T-helper 2 cell treated with Interferon-gamma antibody and Interleukin-4, amounts not matched to agents 100 ng/mL and 5 ng/mL, for 36 hours (primary cell): ENCODE data around the gene STXBP1. TPM values are rescaled to one million over a fixed set of nuclear protein-coding genes. Genes with fewer than 3 reads are reported as not detected.

Source experiments
- intact Hi-C: fragments of 100-400 bp; cut with micrococcal nuclease; formaldehyde crosslinking; loops from one replicate; pipeline ENCODE4 v1.15.1; 2023
- total RNA-seq: library from RNA; stranded (reverse); gene quantifications from 2 replicates; pipeline ENCODE4 v1.2.3, GENCODE V29; 2022

Gene STXBP1
- total RNA-seq, 1 donor from 2014 or later: 23.9 TPM

DNA sequence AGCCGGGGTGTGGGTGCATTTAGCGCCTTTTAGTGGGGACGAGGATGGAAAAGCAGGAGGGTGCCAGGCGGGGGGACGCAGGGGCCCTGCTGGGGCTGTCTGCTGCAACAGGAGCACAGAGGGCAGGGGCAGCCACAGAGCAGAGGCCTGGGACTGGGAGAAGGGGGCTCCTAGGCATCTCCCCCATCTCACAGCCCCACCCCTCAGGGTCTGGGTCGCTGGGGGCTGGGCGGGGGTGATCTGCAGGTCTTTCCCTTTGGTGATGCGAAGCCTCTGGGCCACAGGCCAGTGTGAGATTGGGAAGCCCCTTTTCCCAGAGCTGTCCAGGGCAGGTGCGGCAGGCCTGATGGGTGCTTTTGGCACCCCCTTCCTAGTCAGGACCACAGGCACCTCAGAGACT is 118.2 kb downstream of the STXBP1 start:
- intact Hi-C loops: loop anchor here (10.0 kb wide), 1 partner anchor 505 kb away; no protein-coding TSS in a partner anchor

DNA sequence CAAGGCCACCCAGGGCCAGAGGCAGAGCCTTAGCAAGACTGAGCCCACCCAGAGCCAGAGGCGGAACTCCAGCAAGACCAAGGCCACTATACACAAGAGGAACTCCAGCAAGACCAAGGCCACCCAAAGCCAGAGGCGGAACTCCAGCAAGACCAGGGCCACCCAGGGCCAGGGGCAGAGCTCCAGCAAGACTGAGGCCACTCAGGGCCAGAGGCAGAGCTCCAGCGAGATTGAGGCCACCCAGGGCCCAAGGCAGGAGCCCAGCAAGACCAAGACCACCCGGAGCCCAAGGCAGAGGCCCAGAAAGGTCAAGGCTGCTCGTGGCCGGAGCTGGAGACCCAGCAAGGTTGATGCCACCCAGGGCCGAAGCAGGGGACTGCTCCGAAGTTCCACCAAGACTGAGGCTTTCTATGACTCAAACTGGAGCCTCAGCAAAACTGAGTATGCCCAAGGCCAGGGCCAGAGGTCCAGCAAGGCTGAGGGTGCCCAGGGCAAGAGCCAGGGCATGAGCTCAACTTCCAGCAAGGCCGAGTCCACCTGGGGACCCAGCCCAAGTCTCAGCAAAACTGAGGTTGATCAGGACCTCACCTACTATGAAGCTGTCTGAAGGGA is 118.8 kb downstream of the STXBP1 start:
- intact Hi-C loops: loop anchor here (10.0 kb wide), 1 partner anchor 506 kb away; no protein-coding TSS in a partner anchor

DNA sequence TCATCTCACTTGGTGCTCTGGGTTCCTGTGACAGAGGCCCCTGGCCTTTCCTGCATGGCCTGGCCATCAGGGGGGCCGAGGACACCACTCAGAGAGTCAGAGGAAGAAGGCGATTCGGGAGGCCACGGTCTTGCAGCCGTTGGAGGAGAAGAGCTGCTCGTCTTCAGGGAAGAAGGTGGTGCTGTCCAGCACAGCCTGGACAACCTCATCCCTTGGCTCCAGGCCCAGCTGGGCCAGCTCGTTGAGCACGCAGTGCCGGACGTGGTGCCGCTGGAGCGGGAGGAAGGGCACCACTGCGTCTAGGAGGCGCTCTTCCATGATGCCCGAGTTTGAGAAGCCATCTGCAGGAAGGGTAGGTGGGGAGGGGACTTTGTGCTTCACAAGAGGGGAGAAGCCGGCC is 119.9 kb downstream of the STXBP1 start:
- intact Hi-C loops: loop anchor here (10.0 kb wide), 1 partner anchor 507 kb away; no protein-coding TSS in a partner anchor

DNA sequence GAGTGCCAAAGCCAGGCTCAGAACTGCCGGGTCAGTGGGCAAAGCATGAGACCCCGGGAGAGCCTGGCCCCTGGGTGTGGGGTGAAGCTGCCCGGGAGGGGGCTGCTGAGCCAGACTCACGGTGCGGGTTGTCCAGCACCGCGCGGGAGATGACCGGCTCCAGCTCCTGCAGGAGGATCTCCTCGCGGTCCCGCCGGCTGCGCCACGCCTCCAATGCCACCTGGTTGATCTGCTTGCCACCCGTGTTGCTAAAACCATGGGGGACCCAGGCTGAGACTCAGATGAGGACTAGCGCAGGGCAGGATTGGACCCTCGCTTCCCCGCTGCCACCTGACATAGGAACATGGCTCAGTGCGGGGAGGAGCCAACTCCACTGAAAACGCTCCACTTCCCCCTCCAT is 120.4 kb downstream of the STXBP1 start:
- intact Hi-C loops: loop anchor here (10.0 kb wide), 1 partner anchor 508 kb away; no protein-coding TSS in a partner anchor

DNA sequence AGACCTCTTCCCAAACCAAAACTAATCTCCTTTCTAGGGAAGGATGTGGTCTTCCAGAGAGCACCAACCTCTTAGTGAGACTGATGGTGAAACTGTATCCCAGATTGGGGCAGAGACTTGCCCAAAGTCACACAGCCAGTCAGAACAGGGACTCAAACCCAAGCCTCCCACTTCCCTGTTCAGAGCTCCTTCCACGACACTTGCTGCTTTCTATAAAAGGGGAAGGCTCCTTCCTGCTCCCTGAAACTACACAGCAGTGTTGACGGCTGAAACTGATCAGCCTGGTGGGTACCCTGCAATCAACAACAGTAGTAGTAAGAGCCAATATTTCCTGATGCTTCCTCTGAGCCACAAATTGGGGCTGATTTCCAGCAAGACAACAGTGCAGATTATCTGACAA is 121.5 kb downstream of the STXBP1 start:
- intact Hi-C loops: loop anchor here (1.0 to 10.0 kb wide), 4 partner anchors 143 to 509 kb away; no protein-coding TSS in a partner anchor

DNA sequence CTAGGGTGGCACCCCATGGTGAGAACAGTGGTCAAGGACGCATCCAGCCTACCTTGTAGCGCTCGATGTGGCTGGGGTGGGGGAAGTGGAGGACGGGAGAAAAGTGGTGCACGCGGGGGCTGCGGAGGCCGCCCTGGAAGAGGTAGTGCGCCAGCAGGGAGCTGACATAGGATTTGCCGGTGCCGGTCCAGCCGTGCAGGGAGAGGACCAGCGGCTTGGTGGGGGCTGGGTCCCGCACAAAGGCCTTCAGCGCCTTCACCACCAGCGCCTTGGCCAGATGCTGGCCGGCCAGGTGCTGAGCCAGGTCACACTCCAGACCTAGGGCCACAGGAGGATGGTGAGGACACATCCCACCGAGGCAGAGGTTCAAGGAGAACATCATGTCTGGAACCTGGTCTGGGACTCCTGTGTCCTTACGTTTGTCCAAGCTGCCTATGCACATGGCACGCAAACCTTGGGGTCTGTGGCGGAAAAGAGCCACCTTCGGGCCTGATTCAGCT is 122.2 kb downstream of the STXBP1 start:
- intact Hi-C loops: loop anchor here (1.0 to 10.0 kb wide), 4 partner anchors 144 to 509 kb away; no protein-coding TSS in a partner anchor

DNA sequence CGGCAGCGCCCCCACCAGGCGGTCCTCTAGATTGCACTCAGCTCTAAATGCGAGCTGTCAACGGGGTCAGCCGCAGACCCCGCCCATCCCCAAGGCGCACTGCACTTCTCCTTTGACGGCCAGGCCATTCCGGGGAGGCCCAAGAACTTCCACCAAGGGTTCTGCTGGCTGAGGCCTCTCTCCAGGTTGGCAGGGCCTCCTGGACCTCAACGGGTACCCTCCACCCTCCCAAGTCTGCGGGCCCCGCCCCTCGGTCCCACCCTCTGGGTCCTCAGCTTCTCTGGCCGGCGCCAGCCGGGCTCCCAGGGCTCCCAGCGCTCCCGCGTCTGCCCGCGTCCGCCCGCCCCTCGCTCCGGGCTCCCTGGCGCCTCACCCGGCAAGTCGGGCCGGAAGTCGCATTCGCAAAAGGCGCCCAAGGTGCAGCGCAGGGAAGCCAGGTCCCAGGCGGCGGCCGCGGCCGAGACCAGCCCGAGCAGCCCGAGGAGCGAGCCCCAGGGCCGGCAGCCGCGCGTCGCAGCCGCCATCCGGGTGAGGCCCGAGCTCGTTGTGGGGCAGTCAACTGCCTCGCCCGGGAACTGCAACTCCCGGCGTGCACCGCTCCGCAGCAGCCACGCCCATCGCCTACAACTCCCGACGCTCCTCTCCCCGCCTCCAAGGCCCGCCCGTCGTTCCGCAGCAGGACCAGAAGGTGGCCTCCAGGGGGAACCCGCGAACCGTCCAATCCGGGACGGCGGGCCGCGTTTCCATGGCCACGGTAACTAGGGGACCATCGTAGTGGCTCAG is 122.9 kb downstream of the STXBP1 start, which contains the start of gene TOR2A:
Gene TOR2A (minus strand): TSS at position 548 of the 783 bp plus-strand sequence. CDS start 24 bp downstream, at position 524.
- intact Hi-C loops: loop anchor here (1.0 to 10.0 kb wide), 9 partner anchors 20 to 510 kb away; partner anchors contain the start of genes PTRH1 and ZNF79

DNA sequence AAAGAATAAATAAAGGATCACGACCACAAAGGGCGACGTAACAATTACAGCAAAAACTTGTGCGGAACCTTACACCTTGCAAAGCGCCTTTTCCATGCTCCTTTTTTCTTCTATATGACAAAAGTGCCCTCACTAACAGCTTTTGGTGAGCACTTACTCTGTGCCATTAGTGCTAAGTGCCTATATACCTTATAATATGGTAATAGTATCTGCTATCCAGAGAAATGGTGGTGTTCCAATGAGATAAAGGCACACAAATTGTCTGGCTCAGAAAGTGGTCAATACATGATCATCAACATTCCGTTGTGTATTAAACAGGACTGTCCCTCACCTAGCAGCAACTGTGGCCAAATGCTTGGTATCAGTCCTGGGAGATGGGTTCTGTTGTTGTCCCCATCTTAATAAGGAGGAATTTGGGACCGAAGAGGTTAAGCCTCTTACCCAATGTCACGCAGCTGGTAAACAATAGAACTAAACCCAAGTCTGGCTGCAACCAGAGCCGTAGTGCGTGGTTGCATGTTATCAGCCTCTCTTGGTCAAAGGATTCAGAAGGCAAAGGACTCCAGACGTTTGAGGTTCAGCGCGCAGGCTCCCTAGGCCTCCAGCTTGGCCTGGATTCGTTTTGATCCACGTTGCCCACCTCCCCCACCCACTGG is 123.6 kb downstream of the STXBP1 start:
- intact Hi-C loops: loop anchor here (1.0 to 10.0 kb wide), 7 partner anchors 20 to 511 kb away; partner anchors contain the start of genes PTRH1 and ZNF79

DNA sequence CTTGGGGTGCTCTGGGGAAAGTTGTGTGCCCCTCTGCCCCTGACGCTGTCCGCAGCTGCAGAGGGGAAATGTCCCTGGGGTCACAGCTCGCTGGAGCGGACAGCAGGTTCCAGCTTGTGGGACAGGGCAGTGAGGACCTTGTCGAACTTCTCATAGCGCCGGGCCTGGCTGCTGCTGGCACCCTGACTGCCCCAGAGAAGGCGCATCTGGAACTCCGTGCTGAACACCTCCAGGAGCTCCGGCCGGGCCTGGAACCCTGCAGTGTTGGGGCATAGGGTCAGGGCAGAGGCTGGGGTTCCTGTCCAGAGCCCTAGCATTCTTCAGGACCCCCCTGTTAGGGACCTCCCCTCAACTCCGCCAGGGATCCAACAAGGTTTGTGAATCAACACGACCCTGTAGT is 126.6 kb downstream of the STXBP1 start:
- intact Hi-C loops: loop anchor here (10.0 kb wide), 1 partner anchor 514 kb away; no protein-coding TSS in a partner anchor

DNA sequence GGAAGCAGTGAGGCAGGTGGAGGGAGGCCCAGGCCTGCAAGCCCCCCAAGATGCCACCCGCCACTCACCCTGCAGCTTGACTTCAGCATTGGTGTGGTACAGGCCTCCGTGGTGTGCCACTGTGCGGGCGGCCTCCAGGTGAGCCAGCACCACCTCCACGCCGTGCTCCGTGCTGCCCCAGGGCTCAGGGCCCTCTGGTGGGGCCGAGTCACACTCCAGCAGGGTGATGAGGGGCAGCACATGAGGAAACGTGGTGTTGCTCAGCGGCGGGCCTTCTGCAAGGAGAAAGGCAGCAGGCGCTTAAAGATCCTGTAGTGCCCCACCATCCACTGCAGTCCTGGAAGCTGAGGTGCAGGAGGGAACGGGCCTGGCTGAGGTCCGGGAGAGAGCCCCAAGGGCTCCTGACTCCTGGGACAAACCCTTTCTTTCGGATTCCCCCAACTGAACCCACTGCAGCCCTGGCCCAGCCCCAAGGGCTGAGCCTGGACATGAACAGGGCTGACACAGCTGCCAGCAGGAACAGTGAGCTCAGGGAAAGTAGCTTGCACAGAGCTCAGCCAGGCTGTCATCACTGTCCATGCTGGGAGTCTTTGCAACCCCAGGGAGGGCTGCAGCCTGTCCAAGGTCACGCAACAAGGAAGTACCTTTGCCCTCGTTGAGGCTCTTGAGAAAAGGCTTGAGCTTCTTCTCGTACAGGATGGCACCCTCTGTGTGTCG is 127.7 kb downstream of the STXBP1 start:
- intact Hi-C loops: loop anchor here (10.0 kb wide), 1 partner anchor 515 kb away; no protein-coding TSS in a partner anchor

DNA sequence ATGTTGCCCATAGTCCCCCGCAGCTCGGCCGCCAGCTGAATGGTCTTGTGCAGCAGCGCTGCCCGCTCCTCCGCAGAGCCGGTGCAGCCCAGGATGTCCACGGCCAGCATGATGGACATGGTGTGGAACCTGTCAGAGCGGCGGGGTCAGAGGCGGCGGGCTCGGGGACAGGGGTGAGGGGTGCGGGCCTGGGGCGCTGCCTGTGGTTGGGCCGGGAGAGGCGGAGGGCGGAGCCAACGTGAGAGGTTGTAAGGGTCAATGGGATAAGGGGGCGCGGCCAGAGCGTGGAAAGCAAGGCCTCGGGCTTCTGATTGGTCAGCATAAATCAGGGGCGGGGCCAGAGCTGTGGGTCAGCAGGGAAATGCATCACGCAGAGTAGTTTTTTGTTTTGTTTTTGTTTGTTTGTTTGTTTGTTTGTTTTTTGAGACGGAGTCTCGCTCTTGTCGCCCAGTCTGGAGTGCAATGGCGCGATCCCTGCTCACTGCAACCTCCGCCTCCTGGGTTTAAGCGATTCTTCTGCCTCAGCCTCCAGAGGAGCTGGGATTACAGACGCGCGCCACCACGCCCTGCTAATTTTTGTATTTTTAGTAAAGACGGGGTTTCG is 129.9 kb downstream of the STXBP1 start:
- intact Hi-C loops: no loop called here

Other genes starting within 250 kb of the STXBP1 start
- gene SLC2A8, start 215.1 kb upstream of the STXBP1 start, total RNA-seq: 6.6 and 6.7 TPM in 2 replicates
- gene ZNF79, start 187.9 kb upstream of the STXBP1 start, total RNA-seq: 13.3 TPM in 2 replicates
- 1,031 and 1,036 TPM in 2 replicates for gene RPL12, start 160.9 kb upstream of the STXBP1 start, total RNA-seq
- gene LRSAM1, start 160.8 kb upstream of the STXBP1 start, total RNA-seq: 14.2 and 15.6 TPM in 2 replicates
- gene CFAP157, start 94.7 kb downstream of the STXBP1 start, total RNA-seq: not detected in 2 replicates
- 9.2 and 9.3 TPM in 2 replicates for gene PTRH1, start 103.4 kb downstream of the STXBP1 start, total RNA-seq
- gene TTC16, start 103.8 kb downstream of the STXBP1 start, total RNA-seq: 0.27 and 0.32 TPM in 2 replicates
- 23.4 and 24.7 TPM in 2 replicates for gene TOR2A, start 123.0 kb downstream of the STXBP1 start, total RNA-seq
- 57.6 and 58.4 TPM in 2 replicates for gene SH2D3C, start 166.4 kb downstream of the STXBP1 start, total RNA-seq
- gene CDK9, start 173.8 kb downstream of the STXBP1 start, total RNA-seq: 102 and 104 TPM in 2 replicates
- 91.1 and 97.5 TPM in 2 replicates for gene FPGS, start 190.6 kb downstream of the STXBP1 start, total RNA-seq
- 21.4 and 23.0 TPM in 2 replicates for gene ENG, start 242.4 kb downstream of the STXBP1 start, total RNA-seq